Karpas-422 (cell line): ENCODE measurements around the gene GLIPR1. TPM values are rescaled to one million over a fixed set of nuclear protein-coding genes. Genes with fewer than 3 reads are reported as not detected.

Experiments
- DNase-seq: peaks from one replicate; pipeline ENCODE4 v3.0.0-alpha.2; 2015
- H2AFZ ChIP-seq: fragments of 200-600 bp; sonication (generic); 2 replicates; pipeline ENCODE4 v1.6.1; 2014; ENCODE audit warnings: antibody characterized with exemption, low read length, mixed read lengths
- H3K27ac ChIP-seq: fragments of 200-600 bp; sonication (generic); 2 replicates; pipeline ENCODE4 v1.5.1; 2014; ENCODE audit warnings: mild to moderate bottlenecking, low read length, moderate library complexity
- H3K27me3 ChIP-seq: fragments of 200-600 bp; sonication (generic); 2 replicates; pipeline ENCODE4 v1.6.1; 2014; ENCODE audit warnings: low read length, mixed read lengths
- H3K36me3 ChIP-seq: fragments of 200-600 bp; sonication (generic); 2 replicates; pipeline ENCODE4 v1.6.1; 2014; ENCODE audit warnings: low read length, mixed read lengths; ENCODE audit not compliant: insufficient read depth
- H3K4me1 ChIP-seq: fragments of 200-600 bp; sonication (generic); 2 replicates; pipeline ENCODE4 v1.6.1; 2014; ENCODE audit warnings: mild to moderate bottlenecking, low read length, mixed read lengths
- H3K4me2 ChIP-seq: fragments of 200-600 bp; sonication (generic); 2 replicates; pipeline ENCODE4 v1.6.1; 2014; ENCODE audit warnings: low read length, low read depth, mild to moderate bottlenecking; ENCODE audit not compliant: poor library complexity, severe bottlenecking
- H3K4me3 ChIP-seq: fragments of 200-600 bp; sonication (generic); 2 replicates; pipeline ENCODE4 v1.5.1; 2014; ENCODE audit warnings: mild to moderate bottlenecking, antibody characterized with exemption, low read length, mixed read lengths
- H3K79me2 ChIP-seq: fragments of 200-600 bp; sonication (generic); 2 replicates; pipeline ENCODE4 v1.6.1; 2014; ENCODE audit warnings: mild to moderate bottlenecking, low read length, mixed read lengths
- H3K9ac ChIP-seq: fragments of 200-600 bp; sonication (generic); 2 replicates; pipeline ENCODE4 v1.6.0; 2014; ENCODE audit warnings: low read length
- H3K9me2 ChIP-seq: fragments of 200-600 bp; sonication (generic), shearing (Covaris generic); replicated peaks from 2 replicates; pipeline ENCODE4 v1.6.0; 2014; ENCODE audit warnings: mild to moderate bottlenecking, low read length, moderate library complexity; ENCODE audit not compliant: insufficient read depth
- H3K9me3 ChIP-seq: fragments of 300-700, 200-600 bp; sonication (generic); 2 replicates; pipeline ENCODE4 v1.6.1; 2014; ENCODE audit warnings: low read length, mixed read lengths
- H4K20me1 ChIP-seq: fragments of 200-600 bp; sonication (generic); 2 replicates; pipeline ENCODE4 v1.6.1; 2014; ENCODE audit warnings: mild to moderate bottlenecking, antibody characterized with exemption, low read length, low read depth; ENCODE audit not compliant: insufficient read depth
- total RNA-seq: library from RNA; depleted of rRNA; stranded (reverse); fragments of >200 nt; shearing (Covaris generic); gene quantifications from 2 replicates; pipeline ENCODE4 v1.2.3, GENCODE V29; 2014; ENCODE audit warnings: low replicate concordance; rRNA removed

GLIPR1 gene
- total RNA-seq, 1 experiment from 2014 or later: 149 TPM

- Histone ChIP-seq H3K4me3 (no peak overlapping the region), H3K9me2 (no peaks in the 10 kb centered on the region), H3K27me3 (no peaks in the 10 kb centered on the region), H3K9ac (no peak overlapping the region), H3K36me3 (no peaks in the 10 kb centered on the region), H3K79me2 (no peaks in the 10 kb centered on the region), H3K4me2 (no peak overlapping the region), H4K20me1 (no peaks in the 10 kb centered on the region), H3K9me3 (no peaks in the 10 kb centered on the region), H3K27ac (no peak overlapping the region), H2AFZ (no peak overlapping the region), H3K4me1 (peaks cover 59% of the 10 kb centered on the region)
- no peak for DNase-seq
Measured at GRCh38 chr12:75549989-75550388, 69.4 kb downstream of the GLIPR1 start.

GRCh38 chr12:75550401-75551240, 70.1 kb downstream of the GLIPR1 start:
- H3K4me3 ChIP-seq: no peak overlapping the region
- no peaks in the 10 kb centered on the region for H3K36me3 ChIP-seq
- H3K9me2 ChIP-seq: no peaks in the 10 kb centered on the region
- DNase-seq: no peak
- H3K9ac ChIP-seq: no peak overlapping the region
- no peak overlapping the region for H3K27ac ChIP-seq
- H4K20me1 ChIP-seq: no peaks in the 10 kb centered on the region
- H3K79me2 ChIP-seq: no peaks in the 10 kb centered on the region
- H3K4me2 ChIP-seq: no peak overlapping the region
- no peaks in the 10 kb centered on the region for H3K27me3 ChIP-seq
- peaks cover 60% of the 10 kb centered on the region for H3K4me1 ChIP-seq
- no peak overlapping the region for H2AFZ ChIP-seq
- no peaks in the 10 kb centered on the region for H3K9me3 ChIP-seq

GRCh38 chr12:75551477-75551876, 70.9 kb downstream of the GLIPR1 start:
- DNase-seq: no peak
- no peaks in the 10 kb centered on the region for H4K20me1 ChIP-seq
- H3K4me2 ChIP-seq: no peak overlapping the region
- no peak overlapping the region for H3K4me3 ChIP-seq
- no peak overlapping the region for H2AFZ ChIP-seq
- H3K27ac ChIP-seq: no peak overlapping the region
- no peaks in the 10 kb centered on the region for H3K9me3 ChIP-seq
- H3K4me1 ChIP-seq: peaks cover 65% of the 10 kb centered on the region
- H3K9me2 ChIP-seq: no peaks in the 10 kb centered on the region
- no peaks in the 10 kb centered on the region for H3K27me3 ChIP-seq
- H3K79me2 ChIP-seq: no peaks in the 10 kb centered on the region
- H3K36me3 ChIP-seq: no peaks in the 10 kb centered on the region
- no peak overlapping the region for H3K9ac ChIP-seq

- peak overlapping the region; percentile 84 for H2AFZ ChIP-seq
- peak overlapping the region; percentile 45 for H3K9ac ChIP-seq
Measured at GRCh38 chr12:75553398-75553797, 72.8 kb downstream of the GLIPR1 start.

More at GRCh38 chr12:75553398-75553797, 72.8 kb downstream of the GLIPR1 start:
- Histone ChIP-seq H3K9me3 (no peaks in the 10 kb centered on the region), H4K20me1 (no peaks in the 10 kb centered on the region), H3K4me1 (peaks cover 63% of the 10 kb centered on the region), H3K27me3 (no peaks in the 10 kb centered on the region), H3K27ac (peak overlapping the region; percentile 73), H3K36me3 (no peaks in the 10 kb centered on the region), H3K79me2 (no peaks in the 10 kb centered on the region), H3K9me2 (no peaks in the 10 kb centered on the region), H3K4me3 (no peak overlapping the region), H3K4me2 (peak overlapping the region; percentile 56)
- DNase-seq: peak; percentile 50

Other genes with a start within 250 kb of the GLIPR1 start
- gene CAPS2, start 150.4 kb upstream of the GLIPR1 start, total RNA-seq: 34.0 and 50.2 TPM in 2 replicates
- not detected in 2 replicates for gene GLIPR1L1, start 146.1 kb upstream of the GLIPR1 start, total RNA-seq
- 0.07 TPM in 1 of 2 replicates, not detected in the other for gene GLIPR1L2, start 89.7 kb upstream of the GLIPR1 start, total RNA-seq
- 35.8 and 63.8 TPM in 2 replicates for gene KRR1, start 30.9 kb downstream of the GLIPR1 start, total RNA-seq